Activated naive CD8-positive, alpha-beta T cell (primary cell): ENCODE results near the gene WEE1.
A peak's percentile ranks its signal among the peaks of the same experiment; 100 is the strongest.
"Not testable (repeated sequence)": the region's sequence is repeated elsewhere in the genome, so short reads cannot be mapped to it uniquely, and the experiment has no call there.

Experiments
- H3K27ac Mint-ChIP-seq: one replicate; pipeline ENCODE4 v1.8.0; 2021; ENCODE audit warnings: mixed read lengths
- H3K27me3 Mint-ChIP-seq: one replicate; pipeline ENCODE4 v1.8.0; 2021; ENCODE audit warnings: mixed read lengths
- H3K36me3 Mint-ChIP-seq: one replicate; pipeline ENCODE4 v1.8.0; 2021; ENCODE audit warnings: mixed read lengths
- H3K4me1 Mint-ChIP-seq: one replicate; pipeline ENCODE4 v1.8.0; 2021; ENCODE audit warnings: low read depth, mixed read lengths
- H3K4me3 Mint-ChIP-seq: one replicate; pipeline ENCODE4 v1.8.0; 2021; ENCODE audit warnings: mild to moderate bottlenecking, mixed read lengths
- H3K9me3 Mint-ChIP-seq: one replicate; pipeline ENCODE4 v1.8.0; 2021; ENCODE audit warnings: low read depth, mixed read lengths

WEE1 gene

DNA sequence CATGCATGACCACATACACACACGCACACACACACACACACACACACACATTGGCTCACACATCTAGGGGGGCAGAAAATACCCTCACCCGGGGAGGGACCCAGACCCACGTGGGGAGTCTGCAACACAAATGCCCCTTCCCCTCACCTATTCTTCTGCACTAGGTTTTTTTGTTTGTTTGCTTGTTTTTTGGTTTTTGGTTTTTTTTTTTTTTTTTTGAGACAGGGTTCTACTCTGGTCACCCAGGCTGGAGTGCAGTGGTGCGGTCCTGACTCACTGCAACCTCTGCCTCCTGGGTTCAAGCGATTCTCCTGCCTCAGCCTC, 28.4 kb downstream of the WEE1 start:
- H3K27ac Mint-ChIP-seq = peak overlapping the region; percentile 88

DNA sequence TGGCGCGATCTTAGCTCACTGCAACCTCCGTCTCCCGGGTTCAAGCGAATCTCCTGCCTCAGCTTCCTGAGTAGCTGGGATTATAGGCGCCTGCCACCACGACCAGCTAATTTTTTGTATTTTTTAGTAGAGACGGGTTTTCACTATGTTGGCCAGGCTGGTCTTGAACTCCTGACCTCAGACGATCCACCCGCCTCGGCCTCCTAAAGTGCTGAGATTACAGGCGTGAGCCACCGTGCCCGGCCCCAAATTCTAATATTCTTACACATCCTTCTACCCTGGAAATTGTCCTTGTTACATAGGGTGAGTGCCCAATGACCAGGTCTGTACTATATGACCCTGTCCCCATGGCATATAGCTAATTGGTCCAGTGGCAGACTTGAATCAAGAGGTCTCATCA, 29.7 kb downstream of the WEE1 start:
- not testable (repeated sequence) for H3K27me3 Mint-ChIP-seq, H3K27ac Mint-ChIP-seq

More for the DNA sequence above, 28.4 kb downstream of the WEE1 start:
- H3K4me3 Mint-ChIP-seq = peak overlapping the region; percentile 60
- H3K36me3 Mint-ChIP-seq = peaks cover 4% of the 10 kb centered on the region
- peaks cover 21% of the 10 kb centered on the region for H3K4me1 Mint-ChIP-seq
- no peaks in the 10 kb centered on the region for H3K9me3 Mint-ChIP-seq
- H3K27me3 Mint-ChIP-seq = no peaks in the 10 kb centered on the region

DNA sequence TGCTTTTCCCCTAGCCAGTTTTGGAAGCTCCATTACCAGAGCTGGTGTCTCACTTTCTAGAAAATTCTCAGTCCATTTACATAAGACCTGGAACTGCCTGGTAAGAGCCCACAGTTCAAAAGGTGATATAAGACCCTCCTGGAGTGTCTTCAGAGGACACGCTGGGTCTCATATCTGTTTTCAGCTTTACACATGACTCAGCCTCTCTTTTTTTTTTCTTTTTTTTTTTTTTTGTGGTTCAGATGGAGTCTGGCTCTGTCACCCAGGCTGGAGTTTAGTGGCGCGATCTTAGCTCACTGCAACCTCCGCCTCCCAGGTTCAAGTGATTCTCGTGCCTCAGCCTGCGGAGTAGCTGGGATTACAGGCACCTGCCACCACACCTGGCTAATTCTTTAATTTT, 30.7 kb downstream of the WEE1 start:
- H3K4me3 Mint-ChIP-seq = no peak overlapping the region
- H3K36me3 Mint-ChIP-seq = peaks cover 4% of the 10 kb centered on the region
- peaks cover 21% of the 10 kb centered on the region for H3K4me1 Mint-ChIP-seq
- no peaks in the 10 kb centered on the region for H3K9me3 Mint-ChIP-seq
- no peak overlapping the region for H3K27ac Mint-ChIP-seq
- no peaks in the 10 kb centered on the region for H3K27me3 Mint-ChIP-seq

More for the DNA sequence above, 29.7 kb downstream of the WEE1 start:
- not testable (repeated sequence) for H3K36me3 Mint-ChIP-seq, H3K9me3 Mint-ChIP-seq, H3K4me3 Mint-ChIP-seq
- peaks cover 21% of the 10 kb centered on the region for H3K4me1 Mint-ChIP-seq

DNA sequence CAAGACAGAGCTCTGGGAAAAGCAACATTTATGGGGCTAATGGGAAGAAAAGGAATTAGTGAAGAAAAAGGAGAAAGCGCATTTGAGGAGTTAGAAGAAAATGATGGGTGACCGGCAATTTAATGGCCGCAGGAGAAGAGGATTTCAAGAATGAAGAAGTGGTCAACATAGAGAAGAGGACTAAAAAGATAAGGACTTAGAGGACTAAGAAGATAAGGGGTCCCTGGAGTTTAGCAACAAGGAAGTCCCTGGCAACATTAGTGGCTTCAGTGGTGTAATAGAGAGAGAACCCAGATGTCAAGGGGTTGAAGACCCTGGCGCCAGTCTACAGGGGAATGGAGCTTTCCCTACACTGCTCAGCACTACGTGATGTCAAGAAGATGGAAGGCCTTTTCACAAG, 32.3 kb downstream of the WEE1 start:
- Mint-ChIP-seq H3K27me3 (no peaks in the 10 kb centered on the region), H3K27ac (no peak overlapping the region), H3K9me3 (no peaks in the 10 kb centered on the region), H3K4me3 (no peak overlapping the region), H3K4me1 (peaks cover 15% of the 10 kb centered on the region), H3K36me3 (no peaks in the 10 kb centered on the region)

DNA sequence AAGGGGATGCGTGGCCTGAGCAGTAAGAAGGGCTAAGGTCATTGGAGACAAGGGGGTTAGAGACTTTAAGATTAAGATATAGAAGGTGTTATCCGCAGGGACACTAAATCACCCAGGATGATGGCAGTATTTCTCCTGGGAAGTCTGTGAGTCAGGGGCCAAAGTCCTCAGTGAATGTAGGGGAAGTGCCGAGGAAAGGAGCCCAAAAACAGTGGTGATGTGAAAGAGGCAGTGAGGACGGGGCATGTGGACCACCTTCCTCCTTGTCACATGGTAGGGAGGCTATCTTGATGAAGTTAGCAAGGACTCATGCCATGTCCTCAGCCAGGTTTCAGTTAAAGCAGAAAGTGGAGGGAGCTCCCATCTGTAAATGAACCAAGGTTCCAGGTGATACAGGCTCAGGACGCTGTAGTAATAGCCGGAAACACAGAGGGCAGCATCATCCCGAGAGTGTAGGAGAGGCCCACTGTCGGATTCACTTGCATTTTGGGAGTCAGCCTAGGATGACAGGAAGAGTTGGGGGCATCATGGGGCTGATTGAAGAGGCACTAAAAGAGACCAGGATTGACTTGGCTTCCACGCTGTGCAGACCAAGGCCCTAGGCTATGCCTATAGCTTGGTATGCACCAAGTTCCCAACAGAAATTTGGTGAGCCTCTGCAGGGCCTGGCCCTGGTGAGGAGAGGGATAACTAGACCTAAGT, 33.5 kb downstream of the WEE1 start:
- Mint-ChIP-seq H3K9me3 (no peaks in the 10 kb centered on the region), H3K36me3 (no peaks in the 10 kb centered on the region), H3K27ac (no peak overlapping the region), H3K4me3 (no peak overlapping the region), H3K4me1 (peaks cover 7% of the 10 kb centered on the region), H3K27me3 (no peaks in the 10 kb centered on the region)

DNA sequence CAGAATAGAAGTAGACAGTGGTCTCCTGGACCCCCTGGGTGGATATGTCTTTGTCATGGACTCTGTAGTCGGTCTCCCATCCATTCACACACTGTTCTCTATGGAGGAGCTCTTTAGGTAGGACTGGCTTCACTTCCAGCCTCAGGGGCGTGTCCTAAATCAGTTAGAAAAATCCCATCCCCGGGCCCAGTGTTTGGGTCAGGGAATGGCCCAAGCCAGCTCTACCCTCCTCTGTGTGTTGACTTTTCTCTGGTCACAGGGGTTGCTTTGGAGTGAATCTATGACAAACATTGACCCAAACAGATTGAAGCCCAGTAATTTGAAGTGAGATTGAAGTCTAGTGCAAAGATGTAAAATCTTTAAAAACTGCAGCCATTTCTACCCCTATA, 34.0 kb downstream of the WEE1 start:
- no peaks in the 10 kb centered on the region for H3K9me3 Mint-ChIP-seq
- no peak overlapping the region for H3K27ac Mint-ChIP-seq
- H3K4me1 Mint-ChIP-seq = peaks cover 5% of the 10 kb centered on the region
- no peaks in the 10 kb centered on the region for H3K27me3 Mint-ChIP-seq
- no peak overlapping the region for H3K4me3 Mint-ChIP-seq
- no peaks in the 10 kb centered on the region for H3K36me3 Mint-ChIP-seq

DNA sequence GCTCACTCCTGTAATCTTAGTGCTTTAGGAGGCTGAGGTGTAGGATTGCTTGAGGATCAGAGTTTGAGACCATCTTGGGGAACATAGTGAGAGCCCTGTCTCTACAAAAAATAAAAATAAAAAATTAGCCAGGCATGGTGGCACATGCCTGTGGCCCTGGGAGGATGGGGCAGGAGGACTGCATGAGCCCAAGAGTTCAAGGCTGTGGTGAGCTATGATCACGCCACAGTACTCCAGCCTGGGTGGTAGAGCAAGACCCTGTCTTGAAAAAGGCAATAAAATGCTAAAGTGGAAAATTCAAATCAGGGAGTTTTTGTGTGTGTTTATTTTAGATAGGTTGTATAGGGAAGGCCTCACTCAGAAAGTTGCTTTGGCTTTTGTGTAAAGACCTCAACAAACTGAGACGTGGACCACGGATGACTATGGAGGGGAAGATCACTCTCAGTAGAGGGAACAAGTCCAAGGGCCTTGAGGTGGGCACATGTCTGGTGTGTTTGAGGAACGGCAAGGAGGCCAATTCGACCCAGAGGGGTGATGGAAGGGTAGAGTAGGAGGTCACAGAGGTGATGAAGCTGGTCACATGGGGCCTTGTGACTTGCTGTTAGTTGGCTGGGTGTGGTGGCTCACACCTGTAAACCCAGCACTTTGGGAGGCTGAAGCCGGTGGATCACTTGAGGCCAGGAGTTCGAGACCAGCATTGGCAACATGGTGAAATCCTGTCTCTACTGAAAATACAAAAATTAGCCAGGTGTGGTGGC, 35.7 kb downstream of the WEE1 start:
- H3K27ac Mint-ChIP-seq = no peak overlapping the region
- no peaks in the 10 kb centered on the region for H3K9me3 Mint-ChIP-seq
- no peak overlapping the region for H3K4me3 Mint-ChIP-seq

DNA sequence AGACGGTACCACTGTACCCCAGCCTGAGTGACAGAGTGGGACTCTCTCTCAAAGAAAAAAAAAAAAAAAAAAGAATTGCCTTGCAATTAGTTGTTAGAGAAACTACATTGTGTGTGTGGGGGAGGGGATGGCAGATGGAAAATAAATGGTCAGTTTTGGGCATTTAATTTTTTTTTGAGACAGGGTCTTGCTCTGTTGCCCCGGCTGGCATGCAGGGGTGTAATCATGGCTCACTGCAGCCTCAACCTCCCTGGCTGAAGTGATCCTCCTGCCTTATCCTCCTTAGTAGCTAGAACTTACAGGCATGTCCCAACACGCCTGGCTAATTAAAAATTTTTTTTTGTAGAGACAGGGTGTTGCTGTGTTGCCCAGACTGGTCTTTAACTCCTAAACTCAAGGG, 36.4 kb downstream of the WEE1 start:
- no peak overlapping the region for H3K27ac Mint-ChIP-seq
- H3K4me3 Mint-ChIP-seq = no peak overlapping the region
- H3K4me1 Mint-ChIP-seq = peaks cover 20% of the 10 kb centered on the region
- no peaks in the 10 kb centered on the region for H3K36me3 Mint-ChIP-seq
- no peaks in the 10 kb centered on the region for H3K9me3 Mint-ChIP-seq
- H3K27me3 Mint-ChIP-seq = no peaks in the 10 kb centered on the region

More for the DNA sequence above, 35.7 kb downstream of the WEE1 start:
- Mint-ChIP-seq H3K36me3 (no peaks in the 10 kb centered on the region), H3K4me1 (peaks cover 13% of the 10 kb centered on the region), H3K27me3 (no peaks in the 10 kb centered on the region)

DNA sequence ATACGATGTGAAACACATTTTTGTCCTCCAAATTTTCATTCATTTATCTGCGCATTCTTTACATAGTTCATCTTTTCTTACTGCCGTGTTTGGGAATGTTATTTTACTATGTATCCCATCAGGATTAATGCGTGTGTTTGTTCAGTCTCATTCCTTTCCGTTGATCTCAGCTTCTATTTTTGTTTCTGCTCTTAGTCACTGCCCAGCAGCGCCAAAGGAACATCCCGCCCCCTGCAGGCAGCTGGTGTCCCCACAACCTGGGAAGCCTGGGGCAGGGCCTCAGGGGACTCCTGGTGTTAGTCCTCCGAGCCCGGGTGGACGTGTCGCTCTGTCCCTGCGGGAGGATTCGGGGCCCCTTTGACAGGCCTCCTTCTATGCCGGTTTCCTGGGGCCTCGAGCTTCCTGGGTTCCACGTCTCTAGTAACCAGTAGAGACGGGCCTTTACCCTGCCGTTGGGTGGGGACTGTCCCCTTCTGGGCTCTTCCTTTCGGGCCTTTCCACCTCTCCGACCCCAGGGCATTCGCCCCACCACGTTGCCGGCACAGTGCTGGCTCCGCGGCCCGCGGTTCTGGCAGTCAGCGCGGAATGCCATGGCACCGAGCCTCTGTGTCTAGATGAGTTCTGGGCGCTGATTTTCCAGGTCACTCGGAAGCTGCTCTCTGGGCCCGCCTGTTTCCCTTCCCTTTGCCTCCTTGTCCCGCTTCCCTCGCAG, 39.8 kb downstream of the WEE1 start:
- peak overlapping the region; percentile 99 for H3K27ac Mint-ChIP-seq
- peak overlapping the region; percentile 91 for H3K4me3 Mint-ChIP-seq
- H3K9me3 Mint-ChIP-seq = no peaks in the 10 kb centered on the region
- no peaks in the 10 kb centered on the region for H3K36me3 Mint-ChIP-seq
- H3K4me1 Mint-ChIP-seq = peaks cover 34% of the 10 kb centered on the region
- H3K27me3 Mint-ChIP-seq = no peaks in the 10 kb centered on the region

DNA sequence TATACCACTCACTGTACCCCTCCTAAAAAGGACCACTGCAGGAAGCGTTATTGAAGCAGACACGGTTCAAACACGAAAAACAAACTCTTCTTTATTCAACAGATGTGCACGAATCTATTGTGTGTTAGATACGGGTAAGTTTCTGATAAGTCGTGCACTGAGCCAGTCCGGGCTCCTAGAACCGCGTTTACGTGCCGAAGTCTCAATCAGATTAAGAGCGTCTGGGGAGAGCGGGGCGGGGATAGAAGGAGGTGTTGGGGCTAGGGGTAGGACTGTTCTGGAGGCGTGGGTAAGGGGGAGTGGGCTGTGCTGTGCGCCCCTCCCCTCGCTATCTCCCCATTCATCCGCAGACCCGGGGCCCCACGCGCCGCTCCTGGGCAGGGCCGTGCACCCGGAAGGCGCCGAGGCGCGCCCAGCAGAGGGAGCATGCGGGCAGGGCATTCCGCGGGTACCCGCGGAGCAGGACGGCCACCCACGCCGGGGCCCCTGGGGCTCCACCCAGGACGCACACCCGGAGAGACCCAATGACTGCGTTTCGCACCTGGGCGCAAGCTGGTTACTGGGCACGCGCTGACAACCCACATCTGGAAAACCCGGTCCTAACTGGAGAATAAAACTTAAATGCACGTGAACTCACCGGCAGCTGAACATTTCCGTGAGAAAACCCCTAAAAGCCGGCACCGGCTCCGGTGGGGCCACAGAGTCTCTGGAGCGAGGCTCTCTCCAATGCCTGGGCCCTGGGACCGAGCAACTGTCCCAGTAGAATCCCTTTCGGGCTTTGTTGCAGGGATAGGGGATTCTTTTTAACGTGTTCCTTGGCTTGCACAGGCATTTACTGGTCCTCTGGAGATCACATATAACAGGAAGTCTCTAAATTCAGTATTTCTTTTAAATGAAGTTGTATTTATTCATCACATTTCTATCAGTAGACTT, 40.6 kb downstream of the WEE1 start:
- peak overlapping the region; percentile 99 for H3K27ac Mint-ChIP-seq
- H3K27me3 Mint-ChIP-seq = peaks cover 1% of the 10 kb centered on the region
- peaks cover 34% of the 10 kb centered on the region for H3K4me1 Mint-ChIP-seq

DNA sequence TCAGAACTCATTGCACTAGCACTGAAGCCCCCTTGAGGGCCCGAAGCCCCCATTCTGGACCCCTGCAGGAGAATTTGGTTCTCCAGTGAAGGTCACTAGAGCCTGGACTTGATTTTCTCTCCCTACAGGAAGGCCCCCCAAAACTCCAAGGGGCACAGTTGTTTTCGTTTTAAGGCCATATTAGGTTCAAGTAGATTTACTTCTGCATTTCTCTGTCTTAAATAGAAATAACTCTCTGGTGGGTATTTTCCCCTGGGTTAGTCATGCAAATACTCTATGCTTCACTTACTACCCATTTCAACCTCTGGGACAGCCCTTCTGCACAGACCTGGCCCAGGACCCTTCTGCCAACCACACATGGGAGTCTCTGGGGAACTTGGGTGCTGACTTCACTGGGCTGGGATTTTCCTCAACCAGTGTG, 41.6 kb downstream of the WEE1 start:
- Mint-ChIP-seq H3K27me3 (peaks cover 1% of the 10 kb centered on the region), H3K4me3 (peak overlapping the region; percentile 23), H3K36me3 (no peaks in the 10 kb centered on the region), H3K4me1 (peaks cover 34% of the 10 kb centered on the region), H3K27ac (no peak overlapping the region), H3K9me3 (no peaks in the 10 kb centered on the region)

More for the DNA sequence above, 40.6 kb downstream of the WEE1 start:
- no peaks in the 10 kb centered on the region for H3K36me3 Mint-ChIP-seq
- no peaks in the 10 kb centered on the region for H3K9me3 Mint-ChIP-seq
- peak overlapping the region; percentile 91 for H3K4me3 Mint-ChIP-seq

DNA sequence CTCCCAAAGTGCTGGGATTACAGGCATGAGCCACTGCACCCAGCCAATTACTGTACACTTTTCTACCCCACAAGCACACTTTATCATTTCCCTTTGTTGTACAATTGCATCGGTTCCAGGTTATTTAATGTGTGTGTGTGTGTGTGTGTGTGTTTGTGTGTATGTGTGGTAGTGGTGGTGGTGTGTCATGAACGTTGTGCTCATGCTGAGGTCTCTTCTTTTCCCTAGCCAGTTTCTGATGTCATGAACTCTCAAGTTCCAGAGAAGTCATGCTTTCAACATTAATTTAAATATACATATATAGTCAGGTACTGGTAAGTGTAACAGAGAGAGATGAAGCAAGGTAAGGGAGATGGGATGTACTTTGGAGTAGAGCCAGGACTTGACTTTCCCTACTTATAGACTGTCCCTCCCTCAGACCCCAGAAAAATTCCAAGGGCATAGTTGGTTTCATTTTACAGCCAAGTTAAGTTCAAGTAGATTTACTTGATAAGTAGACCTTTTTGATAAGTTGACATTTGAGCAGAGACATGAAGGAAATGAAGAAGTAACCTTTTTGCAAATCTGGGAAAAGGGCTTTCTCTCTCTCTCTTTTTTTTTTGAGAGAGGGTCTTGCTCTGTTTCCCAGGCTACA, 42.7 kb downstream of the WEE1 start:
- Mint-ChIP-seq H3K4me3 (no peak overlapping the region), H3K27ac (no peak overlapping the region), H3K36me3 (no peaks in the 10 kb centered on the region), H3K27me3 (peaks cover 1% of the 10 kb centered on the region), H3K4me1 (peaks cover 32% of the 10 kb centered on the region), H3K9me3 (no peaks in the 10 kb centered on the region)

DNA sequence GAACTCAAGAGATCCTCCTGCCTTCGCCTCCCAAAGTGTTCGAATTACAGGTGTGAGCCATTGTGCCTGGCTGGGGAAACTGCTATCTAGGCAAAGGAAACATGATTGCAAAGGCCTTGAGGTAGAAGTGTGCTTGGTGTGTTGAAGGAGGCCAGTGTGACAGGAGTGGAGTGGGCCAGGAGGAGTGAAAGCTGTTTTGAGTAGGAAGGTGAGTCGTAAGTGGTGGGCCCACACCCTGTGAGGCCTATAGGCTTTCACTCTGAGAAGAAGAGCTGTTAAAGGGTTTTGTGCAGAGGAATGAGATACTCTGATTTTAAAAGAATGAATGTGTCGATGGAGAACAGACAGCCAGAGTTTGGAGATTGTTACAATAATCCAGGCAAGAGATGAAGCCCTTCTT, 43.4 kb downstream of the WEE1 start:
- Mint-ChIP-seq H3K4me1 (peaks cover 32% of the 10 kb centered on the region), H3K9me3 (no peaks in the 10 kb centered on the region), H3K27ac (no peak overlapping the region), H3K36me3 (no peaks in the 10 kb centered on the region), H3K4me3 (no peak overlapping the region), H3K27me3 (peaks cover 1% of the 10 kb centered on the region)

DNA sequence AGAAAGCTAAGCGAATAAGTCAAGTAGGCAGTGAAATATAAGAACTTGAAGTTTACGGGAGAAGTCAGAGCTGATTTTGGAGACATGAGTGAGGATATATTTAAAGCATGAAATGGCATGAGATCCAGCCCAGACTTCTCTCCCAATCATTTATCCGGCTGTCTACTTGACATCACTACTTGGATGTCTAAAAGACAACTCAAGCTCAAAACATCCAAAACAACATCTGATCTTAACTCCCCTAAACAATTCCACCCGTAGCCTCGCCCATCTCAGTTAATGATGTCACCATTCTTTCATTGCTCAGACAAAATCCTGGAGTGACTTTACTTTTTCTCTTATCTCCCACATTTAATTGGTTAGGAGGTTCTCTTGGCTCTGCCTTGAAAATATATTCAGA, 44.5 kb downstream of the WEE1 start:
- H3K27ac Mint-ChIP-seq = no peak overlapping the region
- H3K4me3 Mint-ChIP-seq = no peak overlapping the region
- H3K9me3 Mint-ChIP-seq = no peaks in the 10 kb centered on the region
- H3K4me1 Mint-ChIP-seq = peaks cover 30% of the 10 kb centered on the region
- no peaks in the 10 kb centered on the region for H3K36me3 Mint-ChIP-seq
- peaks cover 1% of the 10 kb centered on the region for H3K27me3 Mint-ChIP-seq
